ENCODE data around the gene BCAS3.

BCAS3 gene

GRCh38 chr17:61064087-61064951 is 386.7 kb downstream of the BCAS3 start:
- no peak for DNase-seq (ENCODE audit: low read depth, low spot score)

DNA sequence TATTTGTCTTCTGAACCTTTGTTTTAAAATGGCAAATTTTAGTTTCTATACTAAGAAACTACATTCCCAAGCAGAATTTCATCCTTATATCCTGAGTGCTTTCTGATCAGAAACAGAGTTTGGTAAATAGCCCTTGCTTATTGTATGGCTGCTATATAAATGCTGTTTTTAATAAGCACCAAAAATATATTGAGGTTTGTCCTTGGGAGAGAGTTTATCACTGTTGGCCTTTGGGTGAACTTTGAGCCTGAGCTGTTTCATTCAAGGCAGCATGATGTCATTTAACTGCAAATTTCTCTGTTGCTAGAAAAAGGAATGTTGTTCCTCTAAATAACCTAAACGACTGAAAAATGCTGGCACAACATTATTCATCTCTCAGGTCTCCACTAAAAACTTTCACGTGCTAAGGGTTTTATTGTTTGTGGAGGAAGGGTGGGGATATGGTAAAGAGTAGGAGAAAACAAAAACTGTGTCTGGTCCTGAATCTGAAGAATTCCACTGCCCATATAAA is 387.7 kb downstream of the BCAS3 start:
- DNase-seq (ENCODE audit: low read depth, low spot score): no peak

- no peak for DNase-seq (ENCODE audit: low read depth, low spot score)
Observed at GRCh38 chr17:61066062-61066461, 388.4 kb downstream of the BCAS3 start.

GRCh38 chr17:61070649-61071048 is 393.0 kb downstream of the BCAS3 start:
- no peak for DNase-seq (ENCODE audit: low read depth, low spot score)

DNA sequence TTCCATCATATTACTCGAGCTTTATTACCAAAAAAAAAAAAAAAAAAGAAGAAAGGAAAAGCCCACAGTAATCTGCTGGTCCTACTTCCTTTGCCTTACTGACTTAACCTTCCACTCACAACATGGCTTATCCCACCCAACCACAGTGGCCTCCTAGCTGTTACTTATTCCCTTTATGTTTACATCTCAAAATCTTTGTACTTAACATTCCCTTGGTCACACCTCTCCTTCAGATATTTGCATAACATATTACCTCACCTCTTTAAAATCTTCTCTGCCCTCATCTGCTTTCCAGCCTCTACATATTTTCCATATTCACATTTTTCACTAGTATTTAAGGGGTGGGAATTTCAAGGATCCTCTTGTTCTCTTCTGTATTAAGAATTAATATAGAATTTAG is 395.0 kb downstream of the BCAS3 start:
- no peak for DNase-seq (ENCODE audit: low read depth, low spot score)

DNA sequence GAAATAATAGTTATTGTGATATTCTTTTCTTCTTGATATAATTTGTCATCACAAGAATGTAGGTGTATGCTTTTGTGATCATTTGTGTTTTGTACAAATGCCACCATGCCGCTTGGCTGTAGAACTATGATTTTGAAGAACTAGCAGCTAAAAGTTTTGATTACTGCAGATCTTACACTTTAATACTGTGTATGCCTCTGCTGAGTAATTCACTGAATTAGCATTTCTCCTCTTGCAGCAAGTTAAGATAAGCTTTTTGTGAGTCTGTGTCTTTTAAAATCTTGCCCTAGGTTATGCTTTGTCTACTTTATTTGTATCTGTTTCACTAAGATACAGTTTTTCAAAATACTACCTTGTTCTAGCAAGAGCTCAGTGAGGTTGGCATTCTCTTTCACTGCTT is 395.5 kb downstream of the BCAS3 start:
- no peak for DNase-seq (ENCODE audit: low read depth, low spot score)

- DNase-seq (ENCODE audit: low read depth, low spot score): no peak
Observed at GRCh38 chr17:61073799-61074513, 396.3 kb downstream of the BCAS3 start.

DNA sequence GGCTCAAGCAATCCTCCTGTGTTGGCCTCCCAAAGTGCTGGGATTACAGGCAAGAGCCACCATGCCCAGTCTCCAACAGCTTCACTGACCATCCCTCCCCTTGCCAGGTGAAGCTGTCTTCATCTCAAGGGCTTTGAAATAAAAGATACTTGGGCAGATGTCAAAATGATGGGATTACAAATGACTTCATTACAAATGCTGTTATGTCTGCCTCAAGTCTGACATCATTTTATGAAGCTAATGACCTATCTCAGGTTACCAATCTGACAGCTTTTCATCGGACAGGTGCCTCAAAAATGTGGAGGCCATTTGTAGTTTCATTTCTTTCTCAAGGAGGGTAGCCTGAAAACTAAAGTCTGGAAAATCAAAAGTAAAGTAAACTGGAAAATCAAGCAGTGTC is 398.3 kb downstream of the BCAS3 start:
- no peak for DNase-seq (ENCODE audit: low read depth, low spot score)

DNA sequence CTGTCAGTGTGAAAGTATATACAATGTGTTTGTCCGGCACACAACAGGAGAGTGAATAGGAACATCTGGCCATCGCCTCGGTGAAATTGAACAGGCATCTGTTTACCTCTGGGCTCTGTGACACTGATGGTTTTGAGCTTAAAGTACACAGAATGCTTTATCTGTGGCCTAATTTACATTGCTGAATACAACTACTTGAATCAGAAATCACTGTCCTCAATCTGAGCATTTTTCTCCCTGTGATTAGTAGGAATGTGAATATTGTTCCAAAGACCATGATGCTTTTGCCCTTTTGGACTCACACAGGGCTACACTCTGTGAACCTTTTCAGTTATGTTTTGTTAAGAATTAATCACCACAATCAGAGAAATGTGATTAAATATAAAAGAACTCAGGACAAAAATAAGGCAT is 399.0 kb downstream of the BCAS3 start:
- no peak for DNase-seq (ENCODE audit: low read depth, low spot score)

- DNase-seq (ENCODE audit: low read depth, low spot score): no peak
Observed at GRCh38 chr17:61081959-61082358, 404.3 kb downstream of the BCAS3 start.

- DNase-seq (ENCODE audit: low read depth, low spot score): no peak
Observed at GRCh38 chr17:61084260-61084659, 406.6 kb downstream of the BCAS3 start.

GRCh38 chr17:61087024-61087423 is 409.4 kb downstream of the BCAS3 start:
- DNase-seq (ENCODE audit: low read depth, low spot score): no peak

- no peak for DNase-seq (ENCODE audit: low read depth, low spot score)
Observed at GRCh38 chr17:61088556-61088955, 410.9 kb downstream of the BCAS3 start.

- DNase-seq (ENCODE audit: low read depth, low spot score): no peak
Observed at GRCh38 chr17:61091096-61091495, 413.4 kb downstream of the BCAS3 start.

GRCh38 chr17:61097781-61098180 is 420.1 kb downstream of the BCAS3 start:
- no peak for DNase-seq (ENCODE audit: low read depth, low spot score)

DNA sequence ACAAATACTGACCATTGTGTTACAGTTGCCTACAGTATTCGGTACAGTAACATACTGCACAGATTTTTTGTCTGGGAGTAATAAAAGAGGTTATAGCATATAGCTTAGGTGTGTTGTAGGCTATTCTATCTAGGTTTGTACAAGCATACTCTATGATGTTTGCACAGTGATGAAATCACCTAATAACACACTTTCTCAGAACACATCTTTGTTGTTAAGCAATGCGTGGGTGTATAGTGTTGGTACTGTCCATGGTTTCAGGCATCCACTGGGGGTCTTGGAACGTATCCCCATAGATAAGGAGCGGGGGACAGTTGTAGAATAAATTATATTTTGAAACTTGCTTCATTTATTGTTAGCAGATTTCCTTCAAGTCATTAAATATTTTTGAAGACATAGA is 428.7 kb downstream of the BCAS3 start:
- no peak for DNase-seq (ENCODE audit: low read depth, low spot score)

- no peak for DNase-seq (ENCODE audit: low read depth, low spot score)
Observed at GRCh38 chr17:61116577-61116976, 438.9 kb downstream of the BCAS3 start.

DNA sequence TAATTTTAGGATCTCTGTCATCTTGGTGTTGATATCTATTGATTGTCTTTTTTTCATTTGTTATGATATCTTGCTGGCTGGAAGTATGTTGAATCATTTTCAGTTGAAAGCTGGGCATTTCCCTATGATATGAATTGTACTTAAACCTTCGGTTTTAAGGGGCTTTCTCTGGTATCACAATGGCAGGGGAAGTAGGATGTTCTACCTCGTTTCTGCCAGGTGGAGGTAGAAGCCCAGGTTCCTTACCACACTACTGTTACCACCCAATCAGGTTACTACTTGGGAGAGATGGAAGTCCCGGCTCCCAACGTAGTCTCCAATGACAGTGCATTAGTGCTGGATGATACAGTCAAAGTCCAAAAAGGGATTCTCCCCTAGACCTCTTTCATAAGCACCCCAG is 440.3 kb downstream of the BCAS3 start:
- no peak for DNase-seq (ENCODE audit: low read depth, low spot score)

DNA sequence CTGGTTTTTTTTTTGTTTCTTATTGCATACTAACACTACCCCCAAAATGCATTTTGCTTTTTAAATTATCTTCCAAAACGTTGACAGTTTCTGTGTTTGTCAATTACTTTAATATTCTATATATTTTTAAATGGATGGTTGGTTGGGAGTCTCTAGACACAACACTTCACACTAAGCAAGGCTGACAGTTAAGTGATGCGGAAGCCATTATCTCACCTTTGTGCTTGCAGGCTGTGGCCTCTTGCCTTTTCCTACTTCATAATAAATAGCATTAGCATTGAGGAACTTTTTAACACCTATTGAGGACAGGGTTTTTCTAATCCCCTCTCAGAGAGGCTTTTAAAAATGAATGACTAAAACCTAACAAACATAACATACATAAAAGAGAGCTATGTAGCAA is 441.2 kb downstream of the BCAS3 start:
- DNase-seq (ENCODE audit: low read depth, low spot score): no peak

DNA sequence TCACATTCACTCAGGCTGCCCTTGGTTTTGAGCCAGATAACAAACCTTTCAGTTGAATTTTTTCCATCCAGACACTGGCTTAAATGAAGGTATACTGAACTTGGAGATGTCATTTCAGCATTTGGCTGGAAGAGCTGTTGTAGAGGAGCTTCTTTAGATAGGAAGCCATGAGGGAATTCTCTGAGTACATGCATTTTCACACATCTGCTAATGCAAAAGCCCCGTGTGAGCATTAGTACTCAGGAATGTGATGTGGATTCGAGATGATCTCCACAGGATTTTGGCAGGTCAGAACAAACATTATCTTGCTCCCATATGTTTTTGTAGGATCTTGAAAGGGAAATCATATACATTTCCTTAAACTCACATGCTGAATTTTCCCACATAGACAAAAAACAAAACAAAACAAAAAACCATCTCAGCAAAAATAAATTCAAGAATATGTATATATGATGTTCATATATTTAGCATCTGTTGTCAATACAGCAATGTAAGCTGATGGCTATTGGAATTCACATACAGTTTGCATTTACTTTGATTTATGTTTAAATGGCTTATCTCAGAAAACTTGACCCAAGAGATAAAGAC is 444.8 kb downstream of the BCAS3 start:
- DNase-seq (ENCODE audit: low read depth, low spot score): no peak

DNA sequence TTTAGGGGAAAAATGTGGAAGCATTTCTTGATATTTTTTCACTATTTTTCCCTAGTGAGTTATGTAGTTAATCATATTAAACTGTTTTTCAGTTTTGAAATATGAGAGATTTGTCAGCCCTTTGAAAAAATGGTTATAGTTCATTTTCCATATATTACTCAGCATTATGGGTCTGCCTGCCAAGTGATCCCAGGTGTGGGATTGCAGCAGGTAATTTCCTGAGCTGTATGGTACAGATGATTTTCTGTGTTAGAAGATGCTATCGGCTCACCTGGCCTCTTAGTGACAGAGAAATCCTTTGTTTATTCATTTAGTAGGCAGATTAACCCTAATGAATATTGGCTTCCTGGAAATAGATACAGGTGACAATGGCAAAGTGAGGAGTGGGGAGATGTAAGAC is 446.9 kb downstream of the BCAS3 start:
- DNase-seq (ENCODE audit: low read depth, low spot score): no peak

DNA sequence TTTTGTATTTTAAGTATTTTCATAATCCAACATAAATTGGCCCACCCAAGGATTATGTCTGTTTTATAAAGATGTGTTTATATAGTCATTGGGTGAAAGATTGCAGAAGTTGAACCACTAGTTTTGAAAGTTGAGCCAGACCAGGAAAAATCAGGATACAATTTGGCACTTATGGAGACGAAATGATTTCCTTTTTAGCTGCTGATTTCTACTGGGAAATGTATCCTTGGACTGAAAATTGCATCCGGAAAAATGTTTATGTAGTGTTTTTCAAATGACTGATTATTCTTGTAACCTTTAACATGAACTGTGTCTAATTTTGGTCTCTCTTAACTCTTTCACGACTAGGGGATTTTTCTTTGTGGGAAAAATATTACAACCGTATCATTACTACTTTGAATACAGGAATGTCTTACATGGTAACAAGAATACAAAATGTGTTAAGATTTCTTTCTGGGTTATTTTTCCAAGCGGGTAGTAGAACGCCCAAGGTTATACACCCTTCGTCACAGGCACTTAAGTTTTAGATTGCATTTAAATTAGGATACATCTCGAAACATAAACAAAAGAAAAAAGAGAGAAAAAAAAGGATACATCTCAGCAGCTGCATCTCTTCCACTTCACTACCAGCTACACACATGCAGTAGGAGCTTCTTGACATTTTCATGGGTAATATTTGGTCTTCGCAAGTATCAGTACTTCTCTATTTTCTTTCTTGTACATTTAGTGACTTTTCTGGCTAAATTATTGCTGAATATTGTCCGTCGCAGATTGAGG is 449.0 kb downstream of the BCAS3 start:
- DNase-seq (ENCODE audit: low read depth, low spot score): no peak

All from smooth muscle cell of the brain vasculature (primary cell).